C4-2B (cell line): ENCODE results near the gene SERPINA5.

Experiments used
- ZFX ChIP-seq: fragments of 450-650 bp; IDR thresholded peaks from 2 replicates; pipeline ENCODE4 v1.6.1; 2017
- TF ChIP-seq, protein P1 (sequence below): fragments of 450-650 bp; conservative IDR thresholded peaks from 2 replicates; pipeline ENCODE4 v1.5.1; 2017; ENCODE audit warnings: mild to moderate bottlenecking

DNA sequence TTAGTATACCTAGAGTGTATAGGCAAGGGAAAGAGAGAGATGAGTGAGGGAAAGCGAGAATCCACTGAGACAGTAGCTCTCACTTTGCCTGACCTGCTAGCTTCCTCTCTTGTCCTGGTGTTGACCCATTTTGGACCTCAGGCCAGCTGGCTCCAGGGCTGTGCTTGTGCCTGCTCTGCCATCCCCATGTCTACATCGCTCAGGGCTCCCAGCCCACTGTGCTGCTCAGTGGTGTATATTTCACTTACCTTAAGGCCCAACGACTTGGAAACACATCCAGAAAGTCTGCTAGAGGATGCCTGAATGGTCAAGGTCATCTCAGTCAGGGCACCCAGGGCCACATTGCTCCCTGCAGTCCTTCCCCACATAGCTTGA, 20.9 kb upstream of the SERPINA5 start:
- TF ChIP-seq, protein P1, sequence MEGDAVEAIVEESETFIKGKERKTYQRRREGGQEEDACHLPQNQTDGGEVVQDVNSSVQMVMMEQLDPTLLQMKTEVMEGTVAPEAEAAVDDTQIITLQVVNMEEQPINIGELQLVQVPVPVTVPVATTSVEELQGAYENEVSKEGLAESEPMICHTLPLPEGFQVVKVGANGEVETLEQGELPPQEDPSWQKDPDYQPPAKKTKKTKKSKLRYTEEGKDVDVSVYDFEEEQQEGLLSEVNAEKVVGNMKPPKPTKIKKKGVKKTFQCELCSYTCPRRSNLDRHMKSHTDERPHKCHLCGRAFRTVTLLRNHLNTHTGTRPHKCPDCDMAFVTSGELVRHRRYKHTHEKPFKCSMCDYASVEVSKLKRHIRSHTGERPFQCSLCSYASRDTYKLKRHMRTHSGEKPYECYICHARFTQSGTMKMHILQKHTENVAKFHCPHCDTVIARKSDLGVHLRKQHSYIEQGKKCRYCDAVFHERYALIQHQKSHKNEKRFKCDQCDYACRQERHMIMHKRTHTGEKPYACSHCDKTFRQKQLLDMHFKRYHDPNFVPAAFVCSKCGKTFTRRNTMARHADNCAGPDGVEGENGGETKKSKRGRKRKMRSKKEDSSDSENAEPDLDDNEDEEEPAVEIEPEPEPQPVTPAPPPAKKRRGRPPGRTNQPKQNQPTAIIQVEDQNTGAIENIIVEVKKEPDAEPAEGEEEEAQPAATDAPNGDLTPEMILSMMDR = no peak
- no peak for TF ChIP-seq ZFX
